COLO668 (cell line): ENCODE data around the gene SSPN.
"Not testable (repeated sequence)": the region's sequence is repeated elsewhere in the genome, so short reads cannot be mapped to it uniquely, and the experiment has no call there.

Experiments used
- DNase-seq: peaks from one replicate; lab custom pipeline; 2025; ENCODE audit not compliant: unreplicated experiment; lab: John Stamatoyannopoulos, UW

The SSPN gene

DNA sequence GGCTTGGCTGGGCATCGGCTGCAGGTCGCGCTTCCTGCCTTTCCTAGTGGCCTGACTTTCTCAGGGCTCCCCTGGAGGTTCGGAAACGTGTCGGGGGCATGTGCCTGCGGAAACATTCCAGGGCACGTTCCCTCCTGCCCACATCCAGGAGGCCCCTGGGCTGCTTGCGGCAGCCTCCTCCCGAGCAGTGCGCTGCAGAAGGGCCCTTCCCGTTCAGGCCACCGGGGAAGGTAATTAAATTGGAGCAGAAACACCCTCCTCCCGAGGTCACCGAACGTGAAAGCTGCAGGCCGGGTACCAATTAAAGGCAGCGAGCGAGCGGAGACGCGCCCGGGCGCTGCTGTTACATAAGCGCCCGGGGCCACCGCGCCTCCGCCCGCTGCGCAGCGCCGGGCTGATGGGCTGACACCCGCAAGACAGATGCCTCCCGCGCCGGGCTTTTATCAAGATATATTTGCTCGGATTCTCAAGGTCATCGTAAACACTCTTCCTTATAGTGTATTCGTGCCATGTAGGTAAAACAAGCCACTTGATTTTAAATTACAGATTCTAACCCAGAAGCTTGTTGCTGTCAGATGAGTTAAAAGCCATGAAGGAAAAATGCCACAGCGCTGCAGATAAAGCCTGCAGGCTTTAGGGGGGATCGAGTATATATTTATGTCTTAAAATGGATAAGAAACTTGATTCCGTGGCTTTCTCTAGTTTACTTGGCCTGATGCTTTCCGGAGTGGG lies 31.4 kb downstream of the SSPN start:
- DNase-seq: peak; percentile 53

GRCh38 chr12:26227361-26227745 lies 32.0 kb downstream of the SSPN start:
- no peak for DNase-seq

DNA sequence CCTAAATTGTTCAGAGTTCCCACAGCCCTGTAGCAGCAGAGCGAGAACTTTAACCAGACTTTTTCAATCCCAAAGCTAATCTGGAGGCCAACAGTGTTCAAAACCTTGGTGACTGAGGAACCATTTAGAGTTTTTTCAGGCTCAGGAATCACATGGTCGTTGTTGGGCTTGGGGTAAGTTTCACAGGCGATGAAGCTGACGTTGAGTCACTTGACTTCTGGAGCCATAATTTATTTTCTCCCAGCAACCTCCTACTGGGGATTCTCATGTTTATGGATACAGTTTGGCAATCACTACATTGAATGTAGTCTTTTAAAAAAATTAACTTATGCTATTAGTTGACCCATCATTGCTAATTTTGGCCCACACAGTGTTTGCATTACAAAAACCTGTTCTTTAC lies 34.5 kb downstream of the SSPN start:
- no peak for DNase-seq

DNA sequence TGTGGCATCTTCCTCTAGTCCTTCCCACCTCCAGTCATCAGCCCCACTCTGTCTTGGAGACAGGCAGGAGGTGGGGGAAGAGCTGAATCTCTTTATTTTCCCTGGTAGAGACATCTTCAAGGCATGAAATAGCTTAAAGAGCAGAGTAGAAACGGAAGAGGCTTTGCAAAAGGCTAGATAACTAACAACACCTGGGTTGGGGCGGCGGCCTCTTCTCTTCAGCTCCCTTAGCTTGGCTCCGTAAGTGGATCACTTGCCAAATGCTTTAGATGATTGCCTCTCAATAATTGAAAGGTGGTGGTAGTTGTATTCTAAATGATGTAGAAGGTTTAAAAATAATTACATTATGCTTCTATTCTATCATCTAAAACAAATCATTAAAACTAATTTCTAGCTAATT lies 36.1 kb downstream of the SSPN start:
- DNase-seq: no peak

DNA sequence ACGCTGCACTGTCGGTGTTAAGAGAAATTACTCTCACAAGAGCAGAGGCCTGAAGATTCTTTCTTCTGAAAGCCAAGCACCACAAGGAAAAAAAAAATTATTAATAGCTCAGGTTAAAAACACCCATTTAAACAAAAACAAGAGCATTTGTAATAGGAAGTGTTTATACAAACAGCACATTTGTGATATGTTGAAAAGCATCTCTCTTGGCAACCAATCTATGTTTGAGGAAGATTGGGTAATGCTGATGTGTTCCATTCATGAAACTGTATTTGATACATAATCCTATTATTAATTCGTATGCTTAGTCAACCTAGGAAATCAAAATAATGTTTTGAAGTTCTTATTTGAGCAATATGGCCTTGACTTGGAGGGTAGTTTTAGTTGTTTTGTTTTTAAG lies 36.5 kb downstream of the SSPN start:
- DNase-seq: no peak

- DNase-seq: no peak
Observed at GRCh38 chr12:26233631-26234030, 38.3 kb downstream of the SSPN start.

DNA sequence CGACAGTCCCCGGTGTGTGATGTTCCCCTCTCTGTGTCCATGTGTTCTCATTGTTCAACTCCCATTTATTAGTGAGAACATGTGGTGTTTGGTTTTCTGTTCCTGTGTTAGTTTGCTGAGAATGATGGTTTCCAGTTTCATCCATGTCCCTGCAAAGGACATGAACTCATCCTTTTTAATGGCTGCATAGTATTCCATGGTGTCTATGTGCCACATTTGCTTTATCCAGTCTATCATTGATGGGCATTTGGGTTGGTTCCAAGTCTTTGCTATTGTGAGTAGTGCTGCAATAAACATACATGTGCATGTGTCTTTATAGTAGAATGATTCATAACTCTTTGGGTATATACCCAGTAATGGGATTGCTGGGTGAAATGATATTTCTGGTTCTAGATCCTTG lies 40.1 kb downstream of the SSPN start:
- DNase-seq: not testable (repeated sequence)

DNA sequence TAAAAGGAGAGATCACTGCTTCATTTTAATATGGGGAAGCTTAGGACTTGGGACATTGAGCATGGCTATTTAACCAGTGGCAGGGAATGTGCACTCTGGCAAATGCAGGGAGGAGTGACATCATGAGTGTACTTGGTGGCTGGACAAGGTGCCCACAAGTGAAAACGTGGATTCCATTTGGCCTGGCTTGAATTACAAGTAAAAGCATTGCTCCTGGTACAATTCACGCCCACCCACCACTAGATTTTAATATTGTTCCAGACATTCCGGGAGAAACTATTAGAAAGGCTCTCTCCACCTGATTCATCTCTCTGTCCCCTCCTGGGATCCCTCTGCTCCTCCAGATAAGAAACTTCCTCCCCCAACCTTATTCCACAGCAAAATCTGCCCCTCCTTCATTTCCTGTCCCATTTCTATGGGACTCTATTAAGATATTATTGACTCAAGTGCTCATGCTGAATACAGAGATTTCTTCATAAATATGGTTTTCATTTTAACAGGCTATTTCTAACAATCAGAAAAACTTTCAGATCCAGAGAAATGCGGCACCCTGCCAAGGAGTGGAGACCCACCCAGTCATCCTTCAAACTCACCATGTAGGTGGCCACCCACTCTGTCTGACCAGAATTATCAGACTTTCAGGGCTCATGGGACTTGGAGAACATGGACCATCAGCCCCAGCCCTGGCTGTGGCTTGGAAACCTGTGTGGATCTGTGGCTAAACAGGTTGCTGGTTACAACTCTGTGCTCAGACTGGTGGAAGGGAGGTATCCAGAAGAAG lies 43.2 kb downstream of the SSPN start:
- DNase-seq: no peak

DNA sequence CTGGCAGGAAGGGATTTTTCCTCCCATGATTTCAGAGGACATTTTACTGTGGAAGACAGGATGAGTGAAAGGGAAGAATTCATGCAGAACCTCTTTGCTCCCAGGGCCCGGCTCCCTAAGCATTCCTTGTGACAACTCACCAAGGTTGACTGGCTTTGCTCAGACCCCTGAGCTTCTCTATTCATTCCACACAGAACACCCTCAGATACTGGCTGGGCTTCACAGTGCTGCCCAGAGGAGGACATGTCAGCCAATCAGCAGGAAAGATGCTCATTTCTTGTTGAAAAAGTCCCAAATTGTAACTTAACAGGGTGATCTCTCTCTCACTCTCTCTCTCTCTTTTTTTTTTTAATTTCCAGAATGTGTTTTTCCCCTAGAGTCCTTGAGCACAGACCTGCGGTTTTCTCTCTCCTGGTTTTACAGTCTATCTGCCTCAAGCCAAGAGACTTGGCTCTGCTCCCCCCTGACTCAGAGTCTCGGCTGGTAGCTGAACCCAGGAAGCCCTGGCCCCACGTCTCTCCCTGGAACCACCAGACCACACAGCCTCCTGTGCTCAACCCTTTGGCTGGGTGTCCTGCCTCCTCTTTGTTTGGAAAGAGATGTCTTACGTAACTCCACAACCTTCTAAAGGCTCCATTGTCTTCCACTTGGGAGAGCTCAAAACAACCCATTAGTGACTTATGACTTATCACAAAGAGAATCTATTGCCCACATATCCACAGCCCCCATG lies 43.9 kb downstream of the SSPN start:
- DNase-seq: no peak

DNA sequence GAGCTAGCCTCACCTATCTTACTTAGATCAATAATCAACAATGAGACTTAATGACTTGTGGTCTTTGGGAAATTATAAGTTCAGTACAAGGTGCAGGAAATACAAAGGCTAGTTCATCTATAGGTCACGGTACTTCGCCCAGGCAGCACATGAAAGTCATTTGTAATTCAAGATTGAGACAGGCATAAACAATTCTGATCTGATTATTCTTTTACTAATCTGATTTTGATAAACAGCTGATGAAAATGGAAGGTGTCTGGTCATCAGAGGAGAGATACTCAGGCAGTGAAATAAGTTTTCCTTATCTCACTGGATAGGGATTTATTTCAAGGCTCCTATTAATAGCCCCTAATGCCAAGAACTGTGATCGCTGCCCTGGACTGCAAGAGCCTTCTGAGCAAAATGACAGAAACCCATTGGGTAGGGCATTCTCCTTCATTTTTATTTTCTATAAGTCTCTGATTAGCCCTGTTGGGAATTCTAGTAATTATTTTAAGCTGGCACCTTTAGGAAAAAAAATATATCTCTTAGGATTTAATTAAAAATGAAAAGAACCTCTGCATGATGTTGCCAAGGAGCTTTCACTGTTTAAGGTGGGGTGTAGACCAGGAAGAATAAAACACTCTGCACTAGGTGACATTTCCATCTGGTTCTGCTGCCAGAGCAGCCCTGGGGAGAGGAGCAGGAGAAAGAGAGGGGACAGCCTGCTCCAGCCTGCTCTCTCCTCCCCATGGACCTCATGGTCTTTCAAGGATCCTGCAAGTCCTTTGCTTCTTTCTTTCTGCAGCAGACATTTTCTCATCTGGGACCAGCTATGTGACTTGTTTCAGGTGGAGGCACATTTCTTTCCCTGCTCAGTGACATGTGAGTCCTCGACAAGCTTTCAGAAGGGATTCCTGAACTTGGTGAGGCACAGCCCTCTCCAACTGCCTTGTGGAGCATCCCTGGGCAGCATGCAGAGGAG lies 44.8 kb downstream of the SSPN start:
- no peak for DNase-seq

GRCh38 chr12:26241080-26241479 lies 45.7 kb downstream of the SSPN start:
- no peak for DNase-seq

GRCh38 chr12:26242683-26243082 lies 47.3 kb downstream of the SSPN start:
- no peak for DNase-seq

- no peak for DNase-seq
Observed at GRCh38 chr12:26244503-26244902, 49.1 kb downstream of the SSPN start.

- no peak for DNase-seq
Observed at GRCh38 chr12:26245175-26245942, 50.0 kb downstream of the SSPN start.

DNA sequence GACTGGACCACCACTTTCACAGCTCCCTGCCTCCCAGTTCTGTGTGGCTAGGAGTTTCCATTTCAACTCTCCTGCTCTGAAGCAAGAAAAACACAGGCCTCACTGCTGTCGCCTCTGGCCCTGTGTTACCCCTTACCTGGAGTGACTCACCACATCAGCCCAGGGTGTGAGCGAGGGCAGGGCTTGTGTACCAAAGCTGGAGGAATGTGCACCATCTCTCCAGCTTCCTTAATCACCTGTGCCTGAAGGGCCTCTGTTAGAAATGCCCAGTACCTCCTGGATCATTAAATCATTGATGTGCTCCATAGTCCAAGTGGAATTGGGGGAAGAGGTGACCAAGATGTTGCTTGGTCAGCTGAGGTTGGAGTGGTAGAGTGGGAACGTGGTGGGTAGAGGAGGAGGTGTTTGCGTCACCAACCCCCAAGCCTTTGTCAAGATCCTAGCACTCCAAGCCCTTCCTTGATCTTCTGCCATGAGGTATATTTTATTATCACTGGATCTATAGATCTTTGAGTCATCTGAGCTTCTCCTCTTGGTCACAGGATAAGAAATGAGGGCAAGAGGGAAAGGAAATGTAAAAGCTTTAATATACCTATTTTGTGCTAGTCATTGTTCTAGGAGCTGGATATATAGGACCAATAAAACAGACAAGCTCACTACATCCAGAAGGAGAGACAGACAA lies 51.3 kb downstream of the SSPN start:
- no peak for DNase-seq

GRCh38 chr12:26247873-26248272 lies 52.5 kb downstream of the SSPN start:
- DNase-seq: no peak

- DNase-seq: no peak
Observed at GRCh38 chr12:26250801-26251200, 55.4 kb downstream of the SSPN start.

DNA sequence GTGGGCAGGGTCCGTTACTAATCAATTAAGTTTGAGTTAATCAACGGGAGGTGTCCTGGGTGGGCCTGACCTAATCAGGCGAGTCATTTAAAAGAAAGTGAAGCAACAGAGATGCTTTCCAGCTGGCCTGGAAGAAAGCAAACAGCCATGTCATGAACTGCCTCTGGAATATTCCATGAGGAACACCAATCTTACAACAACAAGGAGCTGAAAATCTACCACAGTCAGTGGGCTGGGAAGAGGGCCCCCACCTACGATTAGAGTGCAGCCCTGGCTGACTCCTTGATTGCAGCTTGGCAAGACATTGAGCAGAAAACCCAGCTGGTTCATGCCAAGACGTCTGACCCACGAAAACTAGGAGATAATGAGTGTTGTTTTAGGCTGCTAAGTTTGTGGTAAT lies 56.2 kb downstream of the SSPN start:
- no peak for DNase-seq

GRCh38 chr12:26252946-26253345 lies 57.6 kb downstream of the SSPN start:
- no peak for DNase-seq
